Uterus (tissue), 2 donors: Measurements from ENCODE around the gene HBQ1.
"Not testable (repeated sequence)": the region's sequence is repeated elsewhere in the genome, so short reads cannot be mapped to it uniquely, and the experiment has no call there.

Experiments used
- POLR2A ChIP-seq, 2 donors: fragments of 450-650 bp; IDR thresholded peaks; one replicate each; pipeline ENCODE4 v1.6.1; 2016; ENCODE audit warnings: antibody characterized with exemption in 2 of 2, mild to moderate bottlenecking in 1 of 2, moderate library complexity in 1 of 2
- TF ChIP-seq, protein P1 (sequence below), 4 experiments: fragments of 200-600 bp in 2 of 4; fragments of 450-650 bp in 2 of 4; sonication (generic) in 2 of 4; IDR thresholded peaks; one replicate each; pipeline ENCODE4 v1.5.1; 2016 to 2019; ENCODE audit warnings: antibody characterized with exemption in 4 of 4, mild to moderate bottlenecking in 2 of 4, moderate library complexity in 1 of 4

DNA sequence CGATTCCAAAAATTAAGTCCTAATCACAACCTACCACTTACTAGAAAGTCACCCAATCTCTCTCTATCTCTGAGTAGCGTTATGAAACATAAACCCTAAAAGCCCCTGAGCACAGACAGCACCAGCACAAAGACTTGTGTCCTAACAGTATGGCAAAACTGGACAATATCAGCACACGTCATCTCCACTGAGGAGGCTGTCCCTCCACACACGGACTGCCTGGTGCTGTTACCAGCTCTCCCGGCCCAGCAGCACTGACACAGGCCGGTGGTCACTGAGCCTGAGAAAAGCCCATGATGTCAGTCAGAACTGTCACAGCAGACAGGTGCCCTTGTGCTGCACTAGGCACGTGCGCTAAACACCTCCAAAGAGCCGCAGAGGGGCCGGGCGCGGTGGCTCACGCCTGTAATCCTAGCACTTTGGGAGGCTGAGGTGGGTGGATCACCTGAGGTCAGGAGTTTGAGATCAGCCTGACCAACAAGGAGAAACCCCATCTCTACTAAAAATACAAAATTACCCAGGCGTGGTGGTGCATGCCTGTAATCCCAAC is 31.4 kb downstream of the HBQ1 start:
- TF ChIP-seq, protein P1, sequence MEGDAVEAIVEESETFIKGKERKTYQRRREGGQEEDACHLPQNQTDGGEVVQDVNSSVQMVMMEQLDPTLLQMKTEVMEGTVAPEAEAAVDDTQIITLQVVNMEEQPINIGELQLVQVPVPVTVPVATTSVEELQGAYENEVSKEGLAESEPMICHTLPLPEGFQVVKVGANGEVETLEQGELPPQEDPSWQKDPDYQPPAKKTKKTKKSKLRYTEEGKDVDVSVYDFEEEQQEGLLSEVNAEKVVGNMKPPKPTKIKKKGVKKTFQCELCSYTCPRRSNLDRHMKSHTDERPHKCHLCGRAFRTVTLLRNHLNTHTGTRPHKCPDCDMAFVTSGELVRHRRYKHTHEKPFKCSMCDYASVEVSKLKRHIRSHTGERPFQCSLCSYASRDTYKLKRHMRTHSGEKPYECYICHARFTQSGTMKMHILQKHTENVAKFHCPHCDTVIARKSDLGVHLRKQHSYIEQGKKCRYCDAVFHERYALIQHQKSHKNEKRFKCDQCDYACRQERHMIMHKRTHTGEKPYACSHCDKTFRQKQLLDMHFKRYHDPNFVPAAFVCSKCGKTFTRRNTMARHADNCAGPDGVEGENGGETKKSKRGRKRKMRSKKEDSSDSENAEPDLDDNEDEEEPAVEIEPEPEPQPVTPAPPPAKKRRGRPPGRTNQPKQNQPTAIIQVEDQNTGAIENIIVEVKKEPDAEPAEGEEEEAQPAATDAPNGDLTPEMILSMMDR (IDR thresholded peaks at IDR 0.05) = not testable (repeated sequence)
- TF ChIP-seq POLR2A (IDR thresholded peaks at IDR 0.05) = not testable (repeated sequence)
